Measurements from ENCODE around the gene NPIPB6. TPM values are rescaled to one million over a fixed set of nuclear protein-coding genes. Genes with fewer than 3 reads are reported as not detected.
A peak's percentile ranks its signal among the peaks of the same experiment; 100 is the strongest.

NPIPB6 gene
- total and polyA plus RNA-seq, 2 donors (not counting 1 experiment from before 2014, with no cell fraction given): 2.1 to 5.8 TPM

GRCh38 chr16:28324235-28324886 lies 38.9 kb downstream of the NPIPB6 start:
- ChIA-PET CTCF (interaction anchor here (0.9 to 1.2 kb wide), 2 partner anchors 47 to 117 kb away, joined by 3 read pairs; no protein-coding TSS in a partner anchor), POLR2A (no interaction called here)
- ATAC-seq (ENCODE audit: low read depth): no peak
- H3K9ac ChIP-seq (ENCODE audit: low read length): no peak overlapping the region
- H3K27ac ChIP-seq (ENCODE audit: low read length in 2 of 2): no peak overlapping the region
- no peak overlapping the region for H3K4me3 Mint-ChIP-seq
- TF ChIP-seq CTCF (IDR thresholded peaks at IDR 0.05) (no peak), EZH2 (IDR thresholded peaks at IDR 0.05; ENCODE audit: borderline replicate concordance, insufficient read depth, low read depth, low read length, poor library complexity, severe bottlenecking) (no peak)
- no peaks in the 10 kb centered on the region for H3K27me3 Mint-ChIP-seq
- 93% methylated on average over 2 of the region's 5 CpGs for WGBS (ENCODE audit: insufficient coverage)
- no peak for DNase-seq
- H2AFZ ChIP-seq (ENCODE audit: insufficient read depth, low read depth, low read length, poor library complexity, severe bottlenecking): no peak overlapping the region
- no peaks in the 10 kb centered on the region for H3K27me3 ChIP-seq (replicated peaks in 1 of 4; ENCODE audit: control extremely low read depth in 1 of 4, control insufficient read depth in 3 of 4, insufficient read depth in 4 of 4, low read length in 3 of 4)
- no peak overlapping the region for H3K4me3 ChIP-seq (ENCODE audit: control extremely low read depth in 1 of 5, extremely low read depth in 1 of 5, insufficient read depth in 1 of 5, low read depth in 2 of 5, low read length in 4 of 5)
- no peaks in the 10 kb centered on the region for H3K36me3 ChIP-seq (replicated peaks in 1 of 2; ENCODE audit: control extremely low read depth in 1 of 2, control insufficient read depth in 1 of 2, extremely low read depth in 1 of 2, insufficient read depth in 2 of 2, low read length in 1 of 2)
- H3K27ac Mint-ChIP-seq: no peak overlapping the region
- H3K4me1 ChIP-seq (ENCODE audit: control insufficient read depth in 2 of 2, insufficient read depth in 2 of 2, low read length in 2 of 2): peaks cover 0 to 3% of the 10 kb centered on the region in 2 donors
- H3K79me2 ChIP-seq (ENCODE audit: control insufficient read depth, insufficient read depth, low read length): no peaks in the 10 kb centered on the region
- intact Hi-C loops (cut with micrococcal nuclease): no loop called here
- no peak overlapping the region for H3K4me2 ChIP-seq (replicated peaks; ENCODE audit: low read depth, low read length, poor library complexity, severe bottlenecking)
- no peaks in the 10 kb centered on the region for H3K9me3 ChIP-seq (ENCODE audit: control extremely low read depth in 1 of 3, control insufficient read depth in 2 of 3, insufficient read depth in 1 of 3, low read length in 2 of 3)
- H4K20me1 ChIP-seq (ENCODE audit: control insufficient read depth, insufficient read depth, low read length, poor library complexity, severe bottlenecking): no peaks in the 10 kb centered on the region
- no peaks in the 10 kb centered on the region for H3K4me1 Mint-ChIP-seq
- no peaks in the 10 kb centered on the region for H3K9me3 Mint-ChIP-seq (ENCODE audit: insufficient read depth)

DNA sequence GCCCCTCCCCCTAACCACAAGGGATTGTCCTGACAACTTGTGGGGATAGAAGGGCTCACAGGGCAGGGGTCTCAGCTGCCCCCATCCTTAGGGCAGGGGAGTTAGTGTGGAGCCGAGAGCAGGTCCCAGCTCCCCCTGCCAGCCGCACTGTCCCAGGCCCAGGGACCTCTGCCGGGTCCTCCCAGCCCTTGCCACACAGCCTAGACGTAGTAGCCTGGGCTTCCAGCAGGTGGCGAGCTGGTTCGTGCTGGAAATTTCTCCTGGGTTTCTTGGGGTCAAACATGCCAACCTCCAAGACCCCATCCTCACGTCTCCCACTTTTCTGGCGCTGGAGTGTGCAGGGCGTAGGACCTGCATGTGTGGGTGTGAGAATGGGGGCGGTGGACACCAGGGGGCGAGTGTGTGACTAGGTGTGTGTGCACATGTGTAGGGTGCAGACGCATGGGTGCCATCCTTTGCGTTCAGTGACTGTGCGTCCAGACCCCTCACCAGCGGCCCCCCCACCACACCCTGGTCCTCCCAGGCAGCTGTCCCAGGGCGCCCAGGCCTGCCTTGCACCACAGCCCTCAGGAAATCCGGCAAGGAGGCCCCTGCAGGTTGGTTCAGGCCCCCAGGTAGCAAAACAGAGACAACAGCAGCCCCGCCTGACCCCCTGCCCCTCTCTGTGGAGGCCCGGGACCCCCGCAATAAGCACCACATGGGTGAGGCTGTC lies 41.5 kb downstream of the NPIPB6 start:
- H3K4me1 ChIP-seq (ENCODE audit: control insufficient read depth in 2 of 2, insufficient read depth in 2 of 2, low read length in 2 of 2): peaks cover 0 to 8% of the 10 kb centered on the region in 2 donors
- Mint-ChIP-seq H3K27me3 (no peaks in the 10 kb centered on the region), H3K27ac (no peak overlapping the region), H3K9me3 (ENCODE audit: insufficient read depth) (no peaks in the 10 kb centered on the region), H3K4me3 (no peak overlapping the region), H3K4me1 (peaks cover 2% of the 10 kb centered on the region)
- intact Hi-C loops (cut with micrococcal nuclease): no loop called here
- no peaks in the 10 kb centered on the region for H3K36me3 ChIP-seq (replicated peaks in 1 of 2; ENCODE audit: control extremely low read depth in 1 of 2, control insufficient read depth in 1 of 2, extremely low read depth in 1 of 2, insufficient read depth in 2 of 2, low read length in 1 of 2)
- POLR2A ChIA-PET: no interaction called here
- no peak overlapping the region for H3K4me3 ChIP-seq (ENCODE audit: control extremely low read depth in 1 of 5, extremely low read depth in 1 of 5, insufficient read depth in 1 of 5, low read depth in 2 of 5, low read length in 4 of 5)
- H3K9me3 ChIP-seq (ENCODE audit: control extremely low read depth in 1 of 3, control insufficient read depth in 2 of 3, insufficient read depth in 1 of 3, low read length in 2 of 3): peaks cover 0 to 3% (median 0%) of the 10 kb centered on the region in 3 donors
- WGBS (ENCODE audit: insufficient coverage): 61% methylated on average over 12 of the region's 20 CpGs
- peak; percentile 63 for DNase-seq
- H2AFZ ChIP-seq (ENCODE audit: insufficient read depth, low read depth, low read length, poor library complexity, severe bottlenecking): no peak overlapping the region
- no peaks in the 10 kb centered on the region for H3K79me2 ChIP-seq (ENCODE audit: control insufficient read depth, insufficient read depth, low read length)
- ATAC-seq (ENCODE audit: low read depth): peak; percentile 73
- CTCF ChIA-PET: interaction anchor here (0.7 to 1.7 kb wide), 5 partner anchors 9 to 47 kb away, joined by 3 to 8 read pairs (median 4); no protein-coding TSS in a partner anchor
- H3K27ac ChIP-seq (ENCODE audit: low read length in 2 of 2): no peak overlapping the region
- no peaks in the 10 kb centered on the region for H4K20me1 ChIP-seq (ENCODE audit: control insufficient read depth, insufficient read depth, low read length, poor library complexity, severe bottlenecking)
- TF ChIP-seq CTCF (IDR thresholded peaks at IDR 0.05) (peak; percentile 72), EZH2 (IDR thresholded peaks at IDR 0.05; ENCODE audit: borderline replicate concordance, insufficient read depth, low read depth, low read length, poor library complexity, severe bottlenecking) (no peak)
- no peaks in the 10 kb centered on the region for H3K27me3 ChIP-seq (replicated peaks in 1 of 4; ENCODE audit: control extremely low read depth in 1 of 4, control insufficient read depth in 3 of 4, insufficient read depth in 4 of 4, low read length in 3 of 4)
- H3K9ac ChIP-seq (ENCODE audit: low read length): no peak overlapping the region
- no peak overlapping the region for H3K4me2 ChIP-seq (replicated peaks; ENCODE audit: low read depth, low read length, poor library complexity, severe bottlenecking)

Data from B cell (primary cell).